Prostate gland (tissue), 2 donors: ENCODE data around the gene STIL. TPM values are rescaled to one million over a fixed set of nuclear protein-coding genes. Genes with fewer than 3 reads are reported as not detected.

Source experiments
- DNase-seq: peaks from one replicate; pipeline ENCODE4 v3.0.0-alpha.2; 2019; ENCODE audit warnings: low spot score
- H3K27ac ChIP-seq, 2 donors: fragments of 200-600 bp; sonication (generic); 2 replicates each; pipeline ENCODE4 v1.5.1; 2017 to 2019
- H3K27me3 ChIP-seq: fragments of 200-600 bp; sonication (generic); replicated peaks from 2 replicates; pipeline ENCODE4 v1.5.1; 2019; ENCODE audit not compliant: insufficient read depth
- H3K36me3 ChIP-seq, 2 donors: fragments of 200-600 bp; sonication (generic); 1 replicate in 1 of 2; 2 replicates in 1 of 2; pipeline versions ENCODE4 v1.5.1 to v1.8.1; 2017 to 2019
- H3K4me1 ChIP-seq: fragments of 200-600 bp; sonication (generic); replicated peaks from 2 replicates; pipeline ENCODE4 v1.5.1; 2019
- H3K4me3 ChIP-seq, 2 donors: fragments of 200-600 bp; sonication (generic); 2 replicates each; pipeline ENCODE4 v1.5.1; 2017 to 2019
- H3K9me3 ChIP-seq: fragments of 200-600 bp; sonication (generic); 2 replicates; pipeline ENCODE4 v1.5.1; 2017
- CTCF ChIP-seq, 4 experiments: fragments of 200-600 bp in 2 of 4; fragments of 450-650 bp in 2 of 4; sonication (generic) in 2 of 4; IDR thresholded peaks; 1 replicate in 3 of 4; 2 replicates in 1 of 4; pipeline ENCODE4 v1.5.1; 2016 to 2019; ENCODE audit warnings: antibody characterized with exemption in 4 of 4, mild to moderate bottlenecking in 2 of 4, moderate library complexity in 2 of 4
- POLR2A ChIP-seq: fragments of 450-650 bp; IDR thresholded peaks from one replicate; pipeline ENCODE4 v1.6.1; 2016; ENCODE audit warnings: antibody characterized with exemption, mild to moderate bottlenecking
- WGBS: methylation state at CpG from one replicate; pipeline ENCODE4 v1.1.5; 2018; 5-methylcytosine and 5-hydroxymethylcytosine counted together
- intact Hi-C: fragments of 100-400 bp; cut with DNase I; formaldehyde crosslinking; loops from one replicate; pipeline ENCODE4 v1.14.2; 2022
- total RNA-seq, 2 donors: library from RNA; depleted of rRNA; stranded (reverse); fragments of >200 nt; gene quantifications; one replicate each; pipeline ENCODE4 v1.1.0, GENCODE V29; 2016

Gene STIL
- total RNA-seq, 2 donors from 2014 or later = 1.5 to 5.9 TPM

GRCh38 chr1:47201179-47201578, 112.8 kb downstream of the STIL start:
- intact Hi-C loops = no loop called here
- H3K27me3 ChIP-seq = no peaks in the 10 kb centered on the region
- H3K4me1 ChIP-seq = no peaks in the 10 kb centered on the region
- no peak overlapping the region for H3K4me3 ChIP-seq
- H3K9me3 ChIP-seq = no peaks in the 10 kb centered on the region
- H3K27ac ChIP-seq = no peak overlapping the region
- no peak for DNase-seq
- WGBS = 24% methylated on average over 4 of the region's 4 CpGs
- no peak for TF ChIP-seq CTCF (IDR thresholded peaks at IDR 0.05)
- TF ChIP-seq POLR2A = no peak
- H3K36me3 ChIP-seq = no peaks in the 10 kb centered on the region

Other genes starting within 250 kb of the STIL start
- gene CYP4Z1, start 246.9 kb downstream of the STIL start, total RNA-seq = 1 to 10 TPM in 1 of 2 donors, under 1 TPM in 1; 0.87 to 2.0 TPM
- not detected for gene CYP4A22, start 176.7 kb downstream of the STIL start, total RNA-seq
- 10 to 100 TPM in 1 of 2 donors, 1 to 10 TPM in 1; 5.9 to 36.1 TPM for gene PDZK1IP1, start 124.1 kb downstream of the STIL start, total RNA-seq
- 1 to 10 TPM; 1.0 to 1.8 TPM for gene TAL1, start 81.9 kb downstream of the STIL start, total RNA-seq
- gene CMPK1, start 19.6 kb upstream of the STIL start, total RNA-seq = 100 to 1,000 TPM in 1 of 2 donors, 10 to 100 TPM in 1; 54.9 to 152 TPM
- under 1 TPM in 1 of 2 donors, not detected in 1; 0.28 TPM for gene FOXE3, start 102.1 kb upstream of the STIL start, total RNA-seq
- 1 to 10 TPM; 1.2 to 1.8 TPM for gene FOXD2, start 123.9 kb upstream of the STIL start, total RNA-seq